ENCODE measurements around the gene ANKRD33B. TPM values are rescaled to one million over a fixed set of nuclear protein-coding genes. Genes with fewer than 3 reads are reported as not detected.
A peak's percentile ranks its signal among the peaks of the same experiment; 100 is the strongest.

ANKRD33B gene
- total RNA-seq, 6 donors from 2014 or later, result 3.1 to 10.5 (median 7.9) TPM

DNA sequence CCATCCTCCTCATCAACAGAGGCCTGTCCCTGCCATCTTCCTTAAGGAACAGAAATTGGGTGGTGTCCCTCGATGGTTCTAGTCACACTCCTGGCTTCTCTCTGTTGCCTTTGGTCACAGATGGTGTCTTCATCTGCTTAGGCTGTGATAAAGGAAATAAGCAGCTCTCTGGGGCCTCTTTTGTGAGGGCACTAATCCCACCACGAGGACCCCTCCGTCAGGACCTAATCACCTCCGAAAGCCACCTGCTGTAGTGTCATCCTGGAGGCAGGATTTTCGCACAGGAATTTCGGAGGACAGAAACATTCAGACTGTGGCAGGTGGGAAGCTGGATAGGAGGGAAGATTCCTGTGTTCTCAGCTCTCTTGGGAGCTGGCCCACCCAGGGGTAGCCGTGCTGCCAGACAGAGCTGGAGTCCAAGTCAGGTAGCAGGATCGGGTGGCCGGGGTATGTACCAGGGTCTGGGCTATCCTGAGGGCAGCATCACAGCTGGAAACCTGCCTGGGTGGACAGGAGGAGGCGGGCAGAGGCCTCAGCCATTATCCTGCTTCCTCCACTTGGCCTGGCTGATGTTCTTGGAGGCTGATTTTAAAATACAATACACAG, 59.5 kb downstream of the ANKRD33B start:
- Histone ChIP-seq H3K9me3 (no peaks in the 10 kb centered on the region), H3K4me1 (peaks cover 8 to 23% (median 15%) of the 10 kb centered on the region in 4 donors), H3K36me3 (no peaks in the 10 kb centered on the region), H3K27me3 (no peaks in the 10 kb centered on the region), H3K27ac (no peak overlapping the region), H3K4me3 (no peak overlapping the region)
- ATAC-seq (ENCODE audit: low FRiP score in 2 of 2), result no peak
- WGBS, 2 donors, result 86 to 91% methylated on average over 9 to 10 of the region's 10 CpGs
- TF ChIP-seq POLR2AphosphoS5 (IDR thresholded peaks at IDR 0.05) (no peak), EP300 (IDR thresholded peaks at IDR 0.05) (no peak), CTCF (IDR thresholded peaks at IDR 0.05) (no peak), POLR2A (IDR thresholded peaks at IDR 0.05) (no peak)
- no peak for DNase-seq

- no peaks in the 10 kb centered on the region for H3K27me3 ChIP-seq
- no peaks in the 10 kb centered on the region for H3K9me3 ChIP-seq
- ATAC-seq (ENCODE audit: low FRiP score in 2 of 2) (no peak), DNase-seq (no peak)
- peaks cover 8 to 23% (median 15%) of the 10 kb centered on the region in 4 donors for H3K4me1 ChIP-seq
- WGBS, 2 donors, result 86 to 88% methylated on average over 11 of the region's 11 CpGs
- TF ChIP-seq POLR2AphosphoS5 (IDR thresholded peaks at IDR 0.05) (no peak), POLR2A (IDR thresholded peaks at IDR 0.05) (no peak), EP300 (IDR thresholded peaks at IDR 0.05) (no peak), CTCF (IDR thresholded peaks at IDR 0.05) (no peak)
- H3K36me3 ChIP-seq, result no peaks in the 10 kb centered on the region
- no peak overlapping the region for H3K4me3 ChIP-seq
- no peak overlapping the region for H3K27ac ChIP-seq
These were observed 60.3 kb downstream of the ANKRD33B start for GRCh38 chr5:10624206-10624605.

- H3K27ac ChIP-seq, result no peak overlapping the region
- peaks cover 8 to 23% (median 15%) of the 10 kb centered on the region in 4 donors for H3K4me1 ChIP-seq
- H3K4me3 ChIP-seq, result no peak overlapping the region
- no peaks in the 10 kb centered on the region for H3K27me3 ChIP-seq
- DNase-seq, result no peak
- TF ChIP-seq CTCF (IDR thresholded peaks at IDR 0.05), result no peak
- TF ChIP-seq EP300 (IDR thresholded peaks at IDR 0.05), result no peak
- WGBS, 2 donors, result 83 to 88% methylated on average over 6 of the region's 6 CpGs
- H3K36me3 ChIP-seq, result no peaks in the 10 kb centered on the region
- H3K9me3 ChIP-seq, result no peaks in the 10 kb centered on the region
- ATAC-seq (ENCODE audit: low FRiP score in 2 of 2), result no peak
These were observed 60.8 kb downstream of the ANKRD33B start for GRCh38 chr5:10624679-10625078.

- DNase-seq (peak in 1 of 2 donors; percentile 40), ATAC-seq (ENCODE audit: low FRiP score in 2 of 2) (no peak)
- Histone ChIP-seq H3K27ac (no peak overlapping the region), H3K4me3 (no peak overlapping the region), H3K4me1 (peaks cover 8 to 23% (median 15%) of the 10 kb centered on the region in 4 donors), H3K36me3 (no peaks in the 10 kb centered on the region), H3K27me3 (no peaks in the 10 kb centered on the region), H3K9me3 (no peaks in the 10 kb centered on the region)
- no peak for TF ChIP-seq CTCF (IDR thresholded peaks at IDR 0.05)
- TF ChIP-seq POLR2A (IDR thresholded peaks at IDR 0.05), result no peak
- no peak for TF ChIP-seq POLR2AphosphoS5 (IDR thresholded peaks at IDR 0.05)
- TF ChIP-seq EP300 (IDR thresholded peaks at IDR 0.05), result no peak
- 77 to 80% methylated on average over 14 to 15 of the region's 15 CpGs for WGBS, 2 donors
These were observed 62.0 kb downstream of the ANKRD33B start for GRCh38 chr5:10625700-10626472.

All from upper lobe of left lung (tissue), 6 donors.